NCI-H2171 treated with DMSO at 0.1 percent for 48 hours (cell line): ENCODE results near the gene ESCO1.

Source experiments
- DNase-seq: peaks from one replicate; lab custom pipeline; 2025; lab: John Stamatoyannopoulos, UW

ESCO1 gene

DNA sequence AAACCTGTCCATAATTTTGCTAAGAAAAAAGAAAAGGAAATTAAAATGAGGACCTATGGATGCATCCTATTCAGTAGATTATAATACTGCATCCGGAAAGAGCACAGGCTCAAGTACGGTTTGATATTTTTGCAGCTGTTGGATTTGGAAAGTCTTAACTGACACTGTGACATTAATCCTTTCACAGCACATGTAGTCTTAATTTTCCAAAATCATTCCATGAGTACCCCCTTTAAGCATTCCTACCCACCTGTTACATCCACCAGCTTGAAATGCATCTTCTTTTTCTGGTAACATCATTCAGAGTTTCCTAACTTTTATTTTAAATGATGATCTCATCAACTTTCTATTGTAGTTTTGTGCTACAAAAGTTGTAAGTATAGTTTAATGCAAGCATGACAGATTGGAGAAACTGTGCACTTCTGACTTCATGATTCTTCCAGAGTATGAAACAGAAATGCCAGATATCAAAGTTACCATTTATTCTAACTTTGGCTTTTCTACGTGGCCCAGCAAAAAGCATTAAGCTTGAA is 113.5 kb downstream of the ESCO1 start:
- no peak for DNase-seq

DNA sequence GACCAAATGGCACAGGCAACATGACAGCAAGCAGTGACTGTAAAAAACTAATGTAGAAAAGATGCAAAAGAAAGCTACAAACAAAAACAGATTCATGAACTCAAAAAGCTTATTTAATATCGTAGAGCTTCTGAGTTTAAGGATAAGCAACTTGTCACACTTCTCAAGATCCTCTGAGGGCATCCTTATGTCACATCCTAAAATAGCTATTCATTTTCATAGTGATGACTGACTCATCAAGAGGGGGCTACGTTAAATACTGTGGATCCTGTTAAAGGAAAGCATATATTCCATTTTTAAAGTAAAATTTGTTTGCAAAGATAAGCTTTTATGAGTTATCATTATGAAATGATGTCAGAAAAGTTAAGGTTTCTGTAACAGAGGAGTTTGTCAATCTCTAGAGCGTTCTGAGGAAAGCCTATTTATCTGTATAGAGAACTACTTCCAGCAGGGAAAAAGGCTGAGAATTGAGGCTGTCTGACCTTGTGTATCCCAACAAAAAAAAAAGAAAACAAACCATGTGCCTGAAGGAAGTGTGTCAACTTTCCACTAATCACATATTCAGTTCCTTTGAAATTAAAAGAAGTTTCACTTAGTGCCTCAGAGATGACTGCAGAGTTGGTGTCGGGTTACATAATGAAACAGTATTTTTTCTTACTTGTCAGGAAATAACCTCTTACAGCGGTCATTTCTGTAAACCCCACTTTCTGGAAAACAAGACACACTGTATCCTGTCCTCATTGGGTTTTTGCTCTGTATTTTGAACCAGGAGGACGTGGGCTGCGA is 115.5 kb downstream of the ESCO1 start:
- peak; percentile 17 for DNase-seq

DNA sequence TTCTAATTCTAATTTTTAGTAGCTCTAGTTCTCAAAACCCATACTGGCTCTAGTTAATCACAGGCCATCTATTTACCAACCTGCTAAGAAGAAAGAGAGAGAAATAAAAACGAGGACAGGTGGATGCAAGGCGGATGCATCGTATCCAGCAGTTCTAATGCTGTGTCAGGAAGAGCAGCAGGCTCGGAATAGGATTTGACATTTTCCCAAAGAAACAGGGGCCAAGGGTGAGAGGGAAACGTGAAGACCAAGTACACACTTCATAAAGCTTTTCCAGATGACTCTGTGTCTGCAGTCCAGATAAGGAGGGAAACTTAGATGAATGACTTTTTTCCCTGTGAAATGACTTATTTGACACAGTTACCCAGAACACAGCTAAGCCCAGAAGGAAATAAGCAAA is 117.5 kb downstream of the ESCO1 start:
- DNase-seq, result peak; percentile 9

DNA sequence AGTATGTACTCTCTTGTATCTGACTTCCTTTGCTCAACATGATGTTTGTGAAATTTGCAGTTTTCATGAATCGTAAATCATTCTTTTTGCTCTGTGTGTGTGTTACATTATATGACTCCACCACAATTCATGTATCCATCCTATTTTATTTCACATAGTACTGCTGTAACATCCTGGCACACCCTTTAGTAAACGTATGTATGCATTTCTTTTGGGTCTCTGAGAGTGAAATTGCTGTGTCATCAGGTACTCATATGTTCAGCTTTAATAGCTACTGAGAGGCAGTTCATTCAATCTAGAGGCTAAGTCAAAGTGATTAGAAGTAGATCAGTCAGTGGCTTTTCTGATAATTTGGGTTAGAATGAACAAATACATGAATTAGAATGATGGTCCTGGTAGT is 118.8 kb downstream of the ESCO1 start:
- no peak for DNase-seq

DNA sequence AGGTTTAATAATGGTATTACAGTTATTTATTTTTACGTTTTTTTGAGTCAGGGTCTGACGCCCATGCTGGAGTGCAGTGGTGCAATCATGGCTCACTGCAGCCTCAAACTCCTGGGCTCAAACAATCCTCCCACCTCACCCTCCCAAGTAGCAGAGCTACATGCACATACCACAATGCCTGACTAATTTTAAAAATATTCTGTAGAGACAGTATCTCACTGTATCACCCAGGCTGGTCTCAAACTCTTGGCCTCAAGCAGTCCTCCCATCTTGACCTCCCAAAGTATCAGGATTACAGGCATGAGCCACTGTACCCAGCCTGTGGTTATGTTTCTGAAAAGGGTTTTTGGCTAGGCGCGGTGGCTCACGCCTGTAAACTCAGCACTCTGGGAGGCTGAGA is 120.8 kb downstream of the ESCO1 start:
- DNase-seq, result no peak
